GM04504 (cell line): ENCODE results near the gene DNAJC18.
"Not testable (repeated sequence)": the region's sequence is repeated elsewhere in the genome, so short reads cannot be mapped to it uniquely, and the experiment has no call there.

Experiments
- DNase-seq: peaks from one replicate; pipeline ENCODE4 v3.0.0-alpha.2; 2012; ENCODE audit warnings: low read depth

The DNAJC18 gene

GRCh38 chr5:139426203-139426885, 13.0 kb downstream of the DNAJC18 start:
- DNase-seq, result peak; percentile 26

- DNase-seq, result no peak
Measured at GRCh38 chr5:139425497-139425896, 13.8 kb downstream of the DNAJC18 start.

DNA sequence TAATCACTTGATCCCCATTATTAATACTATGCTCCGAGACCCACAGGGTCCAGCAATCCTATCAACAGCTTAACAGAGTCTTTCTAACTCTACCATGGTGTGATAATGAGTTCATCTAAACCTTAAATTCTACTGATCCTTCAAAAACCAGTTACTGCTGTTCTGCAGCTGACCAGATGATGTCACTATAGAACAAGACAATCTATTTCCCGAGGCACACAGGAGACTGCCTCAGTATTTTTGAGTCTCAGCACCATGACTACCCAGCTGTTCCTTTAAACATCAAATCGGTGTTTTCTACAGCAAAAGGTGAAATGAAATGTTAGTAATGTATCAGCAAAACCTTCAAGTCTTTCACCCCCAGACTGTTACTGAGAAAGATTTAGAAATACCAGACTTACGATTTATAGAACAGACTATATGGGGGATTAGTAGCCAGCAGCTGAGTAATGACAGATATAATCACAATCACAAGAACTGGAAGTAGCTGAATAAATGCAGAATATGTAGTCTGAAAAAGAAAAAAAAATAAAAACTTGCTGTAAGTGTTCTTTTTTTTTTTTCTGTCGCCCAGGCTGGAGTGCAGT, 16.9 kb downstream of the DNAJC18 start:
- DNase-seq, result peak; percentile 49

GRCh38 chr5:139419226-139420192, 19.8 kb downstream of the DNAJC18 start:
- no peak for DNase-seq

DNA sequence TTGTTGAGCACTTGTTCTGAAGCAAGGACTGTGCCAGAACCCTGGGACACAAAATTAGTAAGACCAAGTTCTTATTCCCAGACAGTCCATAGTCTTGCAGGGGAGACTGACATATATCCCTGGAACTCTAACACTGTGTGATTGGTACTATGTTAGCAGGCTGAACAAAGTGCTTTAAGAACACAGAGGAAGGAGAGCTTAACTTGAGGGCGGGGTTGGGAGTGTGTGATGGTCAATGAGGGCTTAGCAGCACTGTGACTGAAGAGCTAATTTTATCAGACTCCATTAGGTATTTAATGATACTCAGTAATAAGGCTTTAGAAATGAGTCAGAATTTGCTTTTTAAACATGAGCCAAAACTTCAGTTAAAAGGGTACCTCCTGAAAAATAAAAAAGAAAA, 20.5 kb downstream of the DNAJC18 start:
- DNase-seq, result no peak

DNA sequence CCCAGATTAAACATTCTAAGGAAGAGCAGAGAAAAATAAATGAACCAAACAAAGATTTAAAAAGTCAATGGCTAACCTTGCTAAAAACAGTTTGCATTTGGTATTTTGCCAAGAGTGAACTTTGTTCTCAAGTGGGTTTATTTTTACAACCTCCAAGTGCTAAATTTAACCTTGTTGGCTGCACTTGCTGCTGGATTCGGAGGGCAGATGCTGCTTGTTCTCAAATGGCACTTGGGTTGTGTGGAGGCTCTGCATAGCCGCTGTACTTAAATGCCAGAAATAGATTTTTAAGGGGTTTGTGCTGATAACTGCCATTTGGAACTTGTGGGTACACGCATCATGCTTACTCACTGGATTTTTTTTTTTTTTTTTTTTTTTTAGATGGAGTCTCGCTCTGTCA, 22.1 kb downstream of the DNAJC18 start:
- DNase-seq, result no peak

DNA sequence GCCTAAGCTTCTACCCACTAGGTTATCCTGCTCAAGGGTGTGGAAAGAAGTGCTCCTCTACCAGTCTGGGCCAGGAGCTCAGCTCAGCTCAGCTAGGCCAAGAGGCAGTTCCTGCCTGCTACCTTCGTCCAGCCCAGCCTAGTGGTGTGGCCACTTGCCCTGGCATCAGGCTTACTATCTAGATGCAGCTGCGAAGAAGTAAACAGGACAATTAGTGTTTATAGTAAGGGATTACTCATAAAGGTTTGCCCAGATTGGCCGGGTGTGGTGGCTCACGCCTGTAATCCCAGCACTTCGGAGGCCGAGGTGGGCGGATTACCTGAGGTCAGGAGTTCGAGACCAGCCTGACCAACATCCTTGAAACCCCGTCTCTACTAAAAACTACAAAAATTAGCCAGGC, 22.7 kb downstream of the DNAJC18 start:
- DNase-seq, result no peak

DNA sequence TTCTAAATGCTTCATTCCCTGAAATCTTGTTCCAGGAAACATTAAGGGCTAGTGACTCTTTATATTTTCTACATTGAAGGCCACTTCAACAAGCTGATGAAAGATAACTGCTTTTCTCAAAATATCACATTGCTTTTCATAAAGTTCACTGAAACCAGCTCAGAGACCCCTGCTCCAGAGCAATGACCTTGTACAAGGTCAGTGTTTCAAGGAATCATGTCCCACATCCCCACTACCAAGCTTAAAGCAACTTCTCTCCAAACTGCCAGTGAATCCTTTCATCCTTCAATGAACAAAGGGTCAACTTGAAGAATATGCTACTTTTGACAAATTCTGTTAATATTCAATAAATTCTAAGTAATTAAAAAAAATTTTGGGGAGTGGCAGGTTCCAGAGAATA, 23.5 kb downstream of the DNAJC18 start:
- DNase-seq, result no peak

DNA sequence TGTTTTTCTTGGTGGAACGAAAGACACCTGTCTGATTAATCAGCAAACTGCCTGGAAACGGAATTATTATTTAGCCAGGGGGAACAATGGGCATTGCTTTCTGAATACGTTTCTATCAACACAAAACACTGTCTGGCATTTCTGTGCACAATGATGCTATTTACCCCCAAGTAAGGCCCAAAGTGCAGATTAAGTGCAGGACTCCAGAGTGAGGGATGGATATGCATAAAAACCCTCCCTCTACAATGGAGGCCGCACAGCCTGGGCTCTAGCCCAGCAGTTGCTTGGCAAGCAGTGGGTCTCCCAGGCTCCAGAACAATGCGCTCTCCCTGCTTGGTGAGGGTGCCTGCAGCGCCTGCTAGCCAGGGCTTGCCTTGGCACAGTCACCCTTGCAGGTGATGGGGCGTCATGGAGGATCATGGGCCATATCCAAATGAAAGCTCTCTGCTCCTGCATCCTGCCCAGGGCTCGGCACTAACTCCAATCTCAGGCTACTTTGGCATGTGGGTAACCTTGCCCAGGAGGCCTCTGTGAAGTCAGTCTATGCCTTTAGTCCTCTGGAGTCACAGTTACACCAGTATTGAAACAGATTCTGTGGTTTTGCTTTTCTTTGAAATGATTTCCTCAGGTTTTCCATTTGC, 24.0 kb downstream of the DNAJC18 start:
- no peak for DNase-seq

DNA sequence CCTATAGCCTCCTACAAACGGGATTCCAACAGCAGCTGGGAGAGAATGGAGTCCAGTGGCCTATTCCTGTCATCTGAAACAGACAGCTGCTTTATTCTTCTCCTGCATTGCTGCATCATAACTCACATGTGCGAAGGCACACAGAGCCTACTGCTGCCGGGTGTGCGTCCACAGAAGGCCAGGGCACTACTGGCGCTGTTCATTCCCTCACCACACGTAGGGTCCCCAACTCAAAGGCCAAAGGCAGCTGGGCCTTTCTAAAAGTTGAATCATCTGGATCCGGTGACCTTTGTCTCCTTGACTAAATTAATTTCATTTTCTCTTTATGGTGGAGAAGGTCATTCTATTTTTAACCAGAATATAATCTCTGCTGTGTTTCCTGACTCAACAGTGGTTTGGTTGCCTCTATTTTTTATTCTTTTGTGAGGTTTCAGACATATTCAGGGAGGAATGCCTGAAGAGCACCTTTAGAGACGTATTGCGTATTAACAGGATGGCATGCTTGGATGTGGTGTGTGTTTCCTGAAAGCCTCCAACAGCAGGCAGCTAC, 24.7 kb downstream of the DNAJC18 start:
- no peak for DNase-seq

GRCh38 chr5:139413963-139414362, 25.4 kb downstream of the DNAJC18 start:
- no peak for DNase-seq

GRCh38 chr5:139413153-139413552, 26.2 kb downstream of the DNAJC18 start:
- DNase-seq, result no peak

DNA sequence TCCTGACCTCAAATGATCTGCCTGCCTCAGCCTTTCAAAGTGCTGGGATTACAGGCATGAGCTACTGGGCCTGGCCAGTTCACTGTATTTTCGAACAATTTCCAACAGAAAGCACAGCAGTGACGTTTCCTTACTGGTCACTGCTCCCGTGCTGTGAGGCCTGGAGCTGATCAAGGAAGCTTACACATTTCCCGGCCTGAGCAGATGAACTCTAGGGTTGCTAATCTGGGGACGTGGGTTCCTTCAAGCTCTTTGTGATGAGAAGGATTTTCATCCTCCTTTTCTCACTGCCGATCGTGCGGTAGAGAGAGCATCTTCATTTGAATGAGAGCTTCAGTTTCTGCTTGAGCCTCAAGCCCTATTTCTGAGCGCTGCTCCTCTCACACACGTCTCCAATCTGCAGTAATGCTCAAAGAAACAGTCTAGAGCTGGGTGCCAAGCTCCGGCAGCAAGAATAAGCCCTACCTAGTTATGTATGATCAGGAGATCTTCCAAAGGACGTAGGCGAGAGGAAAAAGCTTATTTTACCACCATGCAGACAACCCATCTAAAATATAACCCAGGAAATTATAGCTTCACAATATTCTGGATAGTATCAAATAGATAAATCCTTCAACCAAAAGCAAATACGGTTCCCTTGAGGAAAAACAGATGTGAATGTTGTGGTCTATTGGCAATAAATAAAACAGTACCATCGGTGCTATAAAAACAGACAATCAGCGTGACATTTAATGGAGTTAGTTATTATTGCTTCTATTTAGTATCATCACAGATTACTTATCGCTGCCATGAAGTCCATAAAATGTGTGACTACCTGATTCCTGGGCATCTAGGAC, 28.1 kb downstream of the DNAJC18 start:
- DNase-seq, result peak; percentile 40

GRCh38 chr5:139410121-139410992, 29.0 kb downstream of the DNAJC18 start:
- DNase-seq, result no peak

DNA sequence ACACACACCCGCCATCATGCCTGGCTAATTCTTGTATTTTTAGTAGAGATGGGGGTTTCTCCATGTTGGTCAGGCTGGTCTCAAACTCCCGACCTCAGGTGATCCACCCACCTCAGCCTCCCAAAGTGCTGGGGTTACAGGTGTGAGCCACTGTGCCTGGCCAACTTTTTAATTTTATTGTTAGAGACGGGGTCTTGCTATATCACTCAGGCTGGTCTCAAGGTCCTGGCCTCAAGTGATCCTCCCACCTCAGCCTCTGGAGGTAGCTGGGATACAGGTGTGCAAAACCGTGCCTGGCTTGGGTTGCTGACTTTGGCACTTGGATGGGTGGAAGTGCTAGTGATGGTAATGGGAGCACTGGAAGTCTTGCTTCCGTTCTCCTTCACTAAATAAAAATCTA, 30.2 kb downstream of the DNAJC18 start:
- DNase-seq, result not testable (repeated sequence)

DNA sequence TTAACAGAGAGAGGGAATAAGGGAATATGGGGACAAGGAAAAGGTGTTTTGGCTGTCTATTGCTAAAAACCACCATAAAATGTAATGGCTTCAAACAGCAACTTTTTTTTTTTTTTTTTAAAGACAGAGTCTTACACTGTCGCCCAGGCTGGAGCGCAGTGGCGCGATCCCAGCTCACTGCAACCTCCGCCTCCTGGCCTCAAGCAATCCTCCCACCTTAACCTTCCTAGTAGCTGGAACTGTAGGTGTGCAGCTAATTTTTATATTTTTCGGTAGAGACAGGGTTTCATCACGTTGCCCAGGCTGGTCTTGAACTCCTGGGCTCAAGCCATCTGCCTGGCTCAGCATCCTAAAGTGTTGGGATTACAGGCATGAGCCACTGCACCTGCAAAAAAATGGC, 31.1 kb downstream of the DNAJC18 start:
- no peak for DNase-seq

- no peak for DNase-seq
Measured at GRCh38 chr5:139407517-139407916, 31.8 kb downstream of the DNAJC18 start.

DNA sequence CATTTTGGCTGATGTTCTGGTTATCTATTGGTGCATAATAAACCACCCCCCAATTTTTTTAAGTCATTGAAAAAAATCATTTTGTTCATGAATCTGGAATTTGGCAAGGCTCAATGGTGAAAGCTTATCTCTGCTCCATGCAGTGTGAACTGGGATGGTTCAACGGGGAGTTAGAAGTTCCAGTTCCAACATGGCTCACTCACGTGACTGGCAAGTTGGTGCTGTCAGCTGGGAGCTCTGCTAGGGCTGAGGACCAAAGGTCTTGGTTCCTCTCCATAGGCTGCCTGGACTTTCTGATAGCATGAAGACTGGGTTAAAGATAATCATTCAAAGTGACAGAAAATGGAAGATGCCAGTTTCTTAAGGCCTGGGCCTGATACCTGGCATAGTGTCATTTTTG, 32.4 kb downstream of the DNAJC18 start:
- no peak for DNase-seq

DNA sequence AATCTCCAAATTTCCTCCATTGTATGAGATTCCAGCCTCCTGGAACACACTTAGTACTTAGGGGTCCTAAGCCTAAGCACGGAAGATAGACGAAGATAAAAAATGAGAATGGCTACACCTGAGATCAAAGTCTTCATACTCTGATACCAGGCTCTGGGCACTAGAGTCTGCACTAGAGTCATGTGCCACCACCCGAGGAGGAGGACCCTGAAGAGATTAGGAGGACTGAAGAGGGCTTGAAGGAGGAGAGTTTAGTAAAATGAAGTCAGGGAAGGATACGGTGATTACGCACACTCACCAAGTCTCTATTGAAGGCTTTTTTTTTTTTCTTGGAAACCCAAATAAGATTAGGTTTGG, 34.9 kb downstream of the DNAJC18 start:
- no peak for DNase-seq

DNA sequence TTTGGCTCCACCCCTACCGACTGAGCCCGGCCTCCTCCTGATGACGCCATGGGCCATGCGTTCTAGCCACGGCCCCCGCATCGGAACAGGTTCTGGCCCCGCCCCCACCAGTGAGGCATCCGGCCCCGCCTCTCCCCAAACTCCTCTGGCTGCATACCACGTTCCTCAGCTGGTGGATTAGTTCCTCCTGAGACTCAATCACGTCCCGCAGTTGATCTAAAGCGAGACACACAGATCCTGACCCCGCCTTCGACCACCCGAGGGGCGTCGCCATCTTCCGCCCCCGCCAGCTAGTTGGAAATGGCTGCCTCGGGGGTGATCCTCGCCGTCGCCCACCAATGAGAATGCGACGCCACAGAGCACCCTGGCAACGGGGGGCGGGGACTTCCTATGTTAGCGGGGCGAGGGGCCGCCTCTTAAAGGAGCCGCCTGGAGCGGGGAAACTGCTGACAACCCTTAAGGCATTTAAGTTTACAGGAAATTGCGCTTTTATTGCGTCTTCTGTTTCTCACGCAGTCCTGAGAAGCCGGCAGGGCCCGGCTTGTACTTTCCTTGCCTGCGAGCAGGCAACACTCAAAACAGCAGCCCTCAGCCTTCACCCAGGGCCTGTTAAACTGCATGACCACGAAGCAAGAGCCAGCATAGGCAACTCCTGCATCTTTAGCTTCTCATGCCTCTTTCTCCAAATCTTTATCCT, 35.4 kb downstream of the DNAJC18 start, which contains the start of gene SPATA24:
Gene SPATA24 (minus strand): TSS at position 303 of the 697 bp plus-strand sequence. CDS start 29 bp downstream, at position 274.
- DNase-seq, result peak; percentile 93
